ENCODE results near the gene MEF2A. TPM values are rescaled to one million over a fixed set of nuclear protein-coding genes. Genes with fewer than 3 reads are reported as not detected.

MEF2A gene
- total RNA-seq, 3 donors from 2014 or later: 33.5 to 61.7 (median 34.7) TPM

- no peak overlapping the region for H3K4me3 ChIP-seq
- no peak for DNase-seq
- TF ChIP-seq, protein P1, sequence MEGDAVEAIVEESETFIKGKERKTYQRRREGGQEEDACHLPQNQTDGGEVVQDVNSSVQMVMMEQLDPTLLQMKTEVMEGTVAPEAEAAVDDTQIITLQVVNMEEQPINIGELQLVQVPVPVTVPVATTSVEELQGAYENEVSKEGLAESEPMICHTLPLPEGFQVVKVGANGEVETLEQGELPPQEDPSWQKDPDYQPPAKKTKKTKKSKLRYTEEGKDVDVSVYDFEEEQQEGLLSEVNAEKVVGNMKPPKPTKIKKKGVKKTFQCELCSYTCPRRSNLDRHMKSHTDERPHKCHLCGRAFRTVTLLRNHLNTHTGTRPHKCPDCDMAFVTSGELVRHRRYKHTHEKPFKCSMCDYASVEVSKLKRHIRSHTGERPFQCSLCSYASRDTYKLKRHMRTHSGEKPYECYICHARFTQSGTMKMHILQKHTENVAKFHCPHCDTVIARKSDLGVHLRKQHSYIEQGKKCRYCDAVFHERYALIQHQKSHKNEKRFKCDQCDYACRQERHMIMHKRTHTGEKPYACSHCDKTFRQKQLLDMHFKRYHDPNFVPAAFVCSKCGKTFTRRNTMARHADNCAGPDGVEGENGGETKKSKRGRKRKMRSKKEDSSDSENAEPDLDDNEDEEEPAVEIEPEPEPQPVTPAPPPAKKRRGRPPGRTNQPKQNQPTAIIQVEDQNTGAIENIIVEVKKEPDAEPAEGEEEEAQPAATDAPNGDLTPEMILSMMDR (IDR thresholded peaks at IDR 0.05): no peak
- ATAC-seq: no peak
- intact Hi-C loops (cut with DNase I, micrococcal nuclease): no loop called here
- H3K36me3 ChIP-seq (ENCODE audit: low read depth): no peaks in the 10 kb centered on the region
- H3K4me1 ChIP-seq (ENCODE audit: low read depth): peaks cover 17% of the 10 kb centered on the region
- H3K9me3 ChIP-seq: no peaks in the 10 kb centered on the region
These were observed 5.5 kb downstream of the MEF2A start for GRCh38 chr15:99571299-99571698.

DNA sequence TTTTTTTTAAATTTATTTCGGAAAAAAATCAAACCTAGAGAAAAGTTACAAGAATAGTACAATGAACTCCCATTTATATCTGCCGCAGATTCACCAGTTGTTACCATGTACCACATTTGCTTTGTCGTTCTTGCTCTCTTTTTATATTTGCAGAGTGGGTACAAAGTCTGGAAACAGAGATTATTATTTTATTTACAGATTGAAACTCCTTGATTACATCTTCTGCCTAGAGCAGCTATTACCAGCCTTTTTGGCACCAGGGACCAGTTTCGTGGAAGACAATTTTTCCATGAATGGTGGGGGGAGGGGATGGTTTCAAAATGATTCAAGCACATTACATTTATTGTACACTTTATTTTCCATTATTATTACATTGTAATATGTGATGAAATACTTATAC is 8.3 kb downstream of the MEF2A start:
- DNase-seq: no peak
- TF ChIP-seq, protein P1 (IDR thresholded peaks at IDR 0.05): no peak
- intact Hi-C loops (cut with DNase I, micrococcal nuclease): no loop called here
- no peak overlapping the region for H3K4me3 ChIP-seq
- no peaks in the 10 kb centered on the region for H3K9me3 ChIP-seq
- H3K36me3 ChIP-seq (ENCODE audit: low read depth): no peaks in the 10 kb centered on the region
- ATAC-seq: no peak
- H3K4me1 ChIP-seq (ENCODE audit: low read depth): peaks cover 6% of the 10 kb centered on the region

GRCh38 chr15:99574502-99574901 is 8.7 kb downstream of the MEF2A start:
- H3K4me3 ChIP-seq: no peak overlapping the region
- DNase-seq (no peak), ATAC-seq (peak; percentile 18)
- no peaks in the 10 kb centered on the region for H3K9me3 ChIP-seq
- peaks cover 6% of the 10 kb centered on the region for H3K4me1 ChIP-seq (ENCODE audit: low read depth)
- H3K36me3 ChIP-seq (ENCODE audit: low read depth): no peaks in the 10 kb centered on the region
- TF ChIP-seq, protein P1 (IDR thresholded peaks at IDR 0.05): no peak
- intact Hi-C loops (cut with DNase I, micrococcal nuclease): no loop called here

- TF ChIP-seq, protein P1 (IDR thresholded peaks at IDR 0.05): no peak
- ATAC-seq (no peak), DNase-seq (no peak)
- no peaks in the 10 kb centered on the region for H3K36me3 ChIP-seq (ENCODE audit: low read depth)
- peaks cover 5% of the 10 kb centered on the region for H3K4me1 ChIP-seq (ENCODE audit: low read depth)
- H3K9me3 ChIP-seq: no peaks in the 10 kb centered on the region
- H3K4me3 ChIP-seq: no peak overlapping the region
- intact Hi-C loops (cut with DNase I, micrococcal nuclease): no loop called here
These were observed 13.0 kb downstream of the MEF2A start for GRCh38 chr15:99578809-99579208.

DNA sequence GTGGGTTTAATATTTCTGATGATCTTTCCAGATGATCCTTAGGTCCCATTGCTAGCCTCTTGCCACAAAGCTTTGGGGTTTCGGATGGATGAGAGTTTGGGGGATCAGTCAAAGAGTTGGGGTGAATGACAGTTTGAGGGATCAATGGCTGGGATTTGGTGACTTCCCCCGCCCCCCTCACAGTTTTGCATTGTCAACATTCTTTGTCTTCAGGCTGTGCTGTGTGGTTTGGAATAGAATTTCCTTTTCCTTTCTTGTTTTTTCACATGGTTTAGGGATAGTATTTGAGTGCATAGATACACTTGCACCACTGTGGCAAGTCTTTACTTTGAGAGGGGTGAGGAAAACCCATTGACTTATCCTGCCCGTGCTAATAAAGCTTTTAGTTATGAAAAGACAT is 14.3 kb downstream of the MEF2A start:
- H3K4me3 ChIP-seq: no peak overlapping the region
- H3K9me3 ChIP-seq: no peaks in the 10 kb centered on the region
- TF ChIP-seq, protein P1 (IDR thresholded peaks at IDR 0.05): no peak
- no peaks in the 10 kb centered on the region for H3K36me3 ChIP-seq (ENCODE audit: low read depth)
- DNase-seq (no peak), ATAC-seq (no peak)
- H3K4me1 ChIP-seq (ENCODE audit: low read depth): peaks cover 3% of the 10 kb centered on the region
- intact Hi-C loops (cut with DNase I, micrococcal nuclease): no loop called here

DNA sequence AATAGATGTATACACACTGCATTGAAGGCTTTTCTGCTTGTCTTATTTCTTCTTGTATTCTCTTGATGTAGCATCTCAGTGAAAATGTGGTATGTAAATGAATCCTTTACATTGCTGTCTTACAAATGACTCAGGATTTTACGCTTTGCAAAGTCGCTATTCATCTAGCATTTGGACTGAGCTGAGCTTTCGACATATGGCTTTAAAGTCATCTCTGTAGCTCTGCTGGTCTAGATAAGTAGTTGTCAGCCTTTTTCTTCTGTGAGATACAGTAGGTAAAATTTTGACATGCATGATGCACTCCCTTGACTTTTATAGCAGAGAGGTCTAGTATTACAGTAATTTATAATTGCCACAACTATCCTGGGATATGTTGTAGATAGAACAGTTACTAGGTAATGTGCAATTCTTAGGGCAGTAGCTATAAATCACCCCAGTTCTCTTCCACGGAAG is 16.8 kb downstream of the MEF2A start:
- intact Hi-C loops (cut with DNase I, micrococcal nuclease): no loop called here
- Histone ChIP-seq H3K4me1 (ENCODE audit: low read depth) (peaks cover 3% of the 10 kb centered on the region), H3K36me3 (ENCODE audit: low read depth) (no peaks in the 10 kb centered on the region), H3K9me3 (peaks cover 10% of the 10 kb centered on the region), H3K4me3 (no peak overlapping the region)
- ATAC-seq: no peak
- DNase-seq: no peak
- TF ChIP-seq, protein P1 (IDR thresholded peaks at IDR 0.05): no peak

All from mucosa of descending colon (tissue), 3 donors.